ENCODE results near the gene ZNF557. TPM values are rescaled to one million over a fixed set of nuclear protein-coding genes. Genes with fewer than 3 reads are reported as not detected.

Gene ZNF557
- total RNA-seq, 1 experiment from 2014 or later = 7.8 TPM

DNA sequence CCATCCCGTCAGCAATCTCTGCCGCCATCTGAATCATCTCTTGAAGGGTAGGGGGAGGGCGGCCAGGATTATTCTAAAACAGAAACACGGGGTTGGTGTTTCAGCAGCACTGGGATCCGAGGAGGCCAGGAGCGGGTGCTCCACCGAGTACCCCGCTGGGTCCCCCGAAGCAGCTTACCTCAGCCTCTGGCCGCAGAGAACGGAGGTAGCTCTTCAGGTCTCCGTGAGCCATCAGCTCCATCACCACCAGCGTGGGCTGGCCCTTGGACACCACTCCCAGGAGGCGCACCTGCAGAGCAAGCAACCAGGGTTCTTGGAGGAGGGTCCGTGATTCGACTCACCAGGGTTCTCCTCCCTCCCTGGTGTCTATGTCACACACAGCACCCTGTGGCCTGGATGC is 53.2 kb downstream of the ZNF557 start (continued):
- TF ChIP-seq, protein P1, sequence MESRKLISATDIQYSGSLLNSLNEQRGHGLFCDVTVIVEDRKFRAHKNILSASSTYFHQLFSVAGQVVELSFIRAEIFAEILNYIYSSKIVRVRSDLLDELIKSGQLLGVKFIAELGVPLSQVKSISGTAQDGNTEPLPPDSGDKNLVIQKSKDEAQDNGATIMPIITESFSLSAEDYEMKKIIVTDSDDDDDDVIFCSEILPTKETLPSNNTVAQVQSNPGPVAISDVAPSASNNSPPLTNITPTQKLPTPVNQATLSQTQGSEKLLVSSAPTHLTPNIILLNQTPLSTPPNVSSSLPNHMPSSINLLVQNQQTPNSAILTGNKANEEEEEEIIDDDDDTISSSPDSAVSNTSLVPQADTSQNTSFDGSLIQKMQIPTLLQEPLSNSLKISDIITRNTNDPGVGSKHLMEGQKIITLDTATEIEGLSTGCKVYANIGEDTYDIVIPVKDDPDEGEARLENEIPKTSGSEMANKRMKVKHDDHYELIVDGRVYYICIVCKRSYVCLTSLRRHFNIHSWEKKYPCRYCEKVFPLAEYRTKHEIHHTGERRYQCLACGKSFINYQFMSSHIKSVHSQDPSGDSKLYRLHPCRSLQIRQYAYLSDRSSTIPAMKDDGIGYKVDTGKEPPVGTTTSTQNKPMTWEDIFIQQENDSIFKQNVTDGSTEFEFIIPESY (IDR thresholded peaks at IDR 0.05; ENCODE audit: extremely low read depth, insufficient replicate concordance, low read length) = no peak
- no peak for TF ChIP-seq ELF1 (IDR thresholded peaks at IDR 0.05; ENCODE audit: borderline replicate concordance, low read depth)
- no peak for TF ChIP-seq CEBPB (IDR thresholded peaks at IDR 0.05; ENCODE audit: low read depth)
- no peak for TF ChIP-seq CBX3 (IDR thresholded peaks at IDR 0.05; ENCODE audit: low read depth)
- no peak for TF ChIP-seq RAD21 (IDR thresholded peaks at IDR 0.05; ENCODE audit: low read depth)
- TF ChIP-seq SIN3A (IDR thresholded peaks at IDR 0.05; ENCODE audit: low read depth) = no peak

DNA sequence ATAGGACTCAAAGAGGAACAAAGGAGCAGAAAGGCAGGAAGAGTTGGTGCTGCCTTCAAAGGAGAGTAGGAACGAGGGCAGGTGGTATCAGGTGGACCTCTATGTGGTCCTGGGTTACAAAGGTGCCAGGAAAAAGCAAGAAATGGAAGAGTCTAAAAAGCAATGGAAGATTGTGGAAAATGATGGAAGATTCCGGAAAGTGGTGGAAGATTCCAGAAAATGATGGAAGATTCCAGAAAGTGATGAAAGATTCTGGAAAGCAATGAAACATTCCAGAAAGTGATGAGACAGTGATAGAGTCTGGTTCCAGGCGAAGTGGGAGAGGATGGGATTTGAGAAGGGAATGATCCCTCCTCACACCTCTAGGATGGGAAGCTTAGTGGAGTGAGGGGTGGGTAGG is 55.3 kb downstream of the ZNF557 start:
- Histone ChIP-seq H4K20me1 (ENCODE audit: insufficient read depth) (no peaks in the 10 kb centered on the region), H3K4me1 (ENCODE audit: control insufficient read depth in 1 of 2, insufficient read depth in 2 of 2, low read length in 2 of 2) (no peaks in the 10 kb centered on the region), H3K9me2 (ENCODE audit: insufficient read depth) (no peaks in the 10 kb centered on the region), H3K9ac (ENCODE audit: low read length) (no peak overlapping the region), H3K4me2 (ENCODE audit: low read length) (no peak overlapping the region), H3K36me3 (ENCODE audit: control insufficient read depth in 1 of 2, insufficient read depth in 2 of 2, low read length in 2 of 2) (0 out of 4 replicates have a peak, but pooled peaks cover 0 to 8% of the 10 kb centered on the region in 2 experiments), H3K27ac (ENCODE audit: low read depth, low read length) (no peak overlapping the region), H3K79me2 (ENCODE audit: insufficient read depth, low read length) (no peaks in the 10 kb centered on the region), H2AFZ (ENCODE audit: low read depth, low read length, poor library complexity, severe bottlenecking) (no peak overlapping the region), H3K9me3 (ENCODE audit: control insufficient read depth in 1 of 2, insufficient read depth in 1 of 2, low read depth in 1 of 2, low read length in 2 of 2) (no peaks in the 10 kb centered on the region), H3K27me3 (ENCODE audit: insufficient read depth, low read length) (no peaks in the 10 kb centered on the region), H3K4me3 (replicated peaks in 1 of 2; ENCODE audit: low read depth in 1 of 2, low read length in 2 of 2) (no peak overlapping the region)
- BruUV-seq (replicated peaks) = no TSS peak
- intact Hi-C loops (cut with micrococcal nuclease) = no loop called here
- no peak for TF ChIP-seq ZFX (IDR thresholded peaks at IDR 0.05)
- no peak for TF ChIP-seq POLR2AphosphoS5 (IDR thresholded peaks at IDR 0.05; ENCODE audit: low read depth, low read length)
- TF ChIP-seq, protein P2, sequence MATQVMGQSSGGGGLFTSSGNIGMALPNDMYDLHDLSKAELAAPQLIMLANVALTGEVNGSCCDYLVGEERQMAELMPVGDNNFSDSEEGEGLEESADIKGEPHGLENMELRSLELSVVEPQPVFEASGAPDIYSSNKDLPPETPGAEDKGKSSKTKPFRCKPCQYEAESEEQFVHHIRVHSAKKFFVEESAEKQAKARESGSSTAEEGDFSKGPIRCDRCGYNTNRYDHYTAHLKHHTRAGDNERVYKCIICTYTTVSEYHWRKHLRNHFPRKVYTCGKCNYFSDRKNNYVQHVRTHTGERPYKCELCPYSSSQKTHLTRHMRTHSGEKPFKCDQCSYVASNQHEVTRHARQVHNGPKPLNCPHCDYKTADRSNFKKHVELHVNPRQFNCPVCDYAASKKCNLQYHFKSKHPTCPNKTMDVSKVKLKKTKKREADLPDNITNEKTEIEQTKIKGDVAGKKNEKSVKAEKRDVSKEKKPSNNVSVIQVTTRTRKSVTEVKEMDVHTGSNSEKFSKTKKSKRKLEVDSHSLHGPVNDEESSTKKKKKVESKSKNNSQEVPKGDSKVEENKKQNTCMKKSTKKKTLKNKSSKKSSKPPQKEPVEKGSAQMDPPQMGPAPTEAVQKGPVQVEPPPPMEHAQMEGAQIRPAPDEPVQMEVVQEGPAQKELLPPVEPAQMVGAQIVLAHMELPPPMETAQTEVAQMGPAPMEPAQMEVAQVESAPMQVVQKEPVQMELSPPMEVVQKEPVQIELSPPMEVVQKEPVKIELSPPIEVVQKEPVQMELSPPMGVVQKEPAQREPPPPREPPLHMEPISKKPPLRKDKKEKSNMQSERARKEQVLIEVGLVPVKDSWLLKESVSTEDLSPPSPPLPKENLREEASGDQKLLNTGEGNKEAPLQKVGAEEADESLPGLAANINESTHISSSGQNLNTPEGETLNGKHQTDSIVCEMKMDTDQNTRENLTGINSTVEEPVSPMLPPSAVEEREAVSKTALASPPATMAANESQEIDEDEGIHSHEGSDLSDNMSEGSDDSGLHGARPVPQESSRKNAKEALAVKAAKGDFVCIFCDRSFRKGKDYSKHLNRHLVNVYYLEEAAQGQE (IDR thresholded peaks at IDR 0.05; ENCODE audit: low read depth) = no peak
- no peak for TF ChIP-seq SIN3A (IDR thresholded peaks at IDR 0.05; ENCODE audit: low read depth)
- no peak for TF ChIP-seq TCF7L2 (IDR thresholded peaks at IDR 0.05; ENCODE audit: borderline replicate concordance, extremely low read depth, insufficient read depth, insufficient read length)
- TF ChIP-seq, protein P3, sequence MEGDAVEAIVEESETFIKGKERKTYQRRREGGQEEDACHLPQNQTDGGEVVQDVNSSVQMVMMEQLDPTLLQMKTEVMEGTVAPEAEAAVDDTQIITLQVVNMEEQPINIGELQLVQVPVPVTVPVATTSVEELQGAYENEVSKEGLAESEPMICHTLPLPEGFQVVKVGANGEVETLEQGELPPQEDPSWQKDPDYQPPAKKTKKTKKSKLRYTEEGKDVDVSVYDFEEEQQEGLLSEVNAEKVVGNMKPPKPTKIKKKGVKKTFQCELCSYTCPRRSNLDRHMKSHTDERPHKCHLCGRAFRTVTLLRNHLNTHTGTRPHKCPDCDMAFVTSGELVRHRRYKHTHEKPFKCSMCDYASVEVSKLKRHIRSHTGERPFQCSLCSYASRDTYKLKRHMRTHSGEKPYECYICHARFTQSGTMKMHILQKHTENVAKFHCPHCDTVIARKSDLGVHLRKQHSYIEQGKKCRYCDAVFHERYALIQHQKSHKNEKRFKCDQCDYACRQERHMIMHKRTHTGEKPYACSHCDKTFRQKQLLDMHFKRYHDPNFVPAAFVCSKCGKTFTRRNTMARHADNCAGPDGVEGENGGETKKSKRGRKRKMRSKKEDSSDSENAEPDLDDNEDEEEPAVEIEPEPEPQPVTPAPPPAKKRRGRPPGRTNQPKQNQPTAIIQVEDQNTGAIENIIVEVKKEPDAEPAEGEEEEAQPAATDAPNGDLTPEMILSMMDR (IDR thresholded peaks at IDR 0.05 in 2 of 3, conservative IDR thresholded peaks at IDR 0.05 in 1 of 3; ENCODE audit: borderline replicate concordance in 1 of 3, insufficient read depth in 1 of 3, low read depth in 2 of 3, low read length in 2 of 3) = no peak
- TF ChIP-seq CBX3 (IDR thresholded peaks at IDR 0.05; ENCODE audit: low read depth) = no peak
- no peak for TF ChIP-seq EZH2 (IDR thresholded peaks at IDR 0.05)
- TF ChIP-seq JUND (IDR thresholded peaks at IDR 0.05) = no peak
- ChIA-PET POLR2A (no interaction called here), RAD21 (ENCODE audit: low non-redundant PET in 1 of 2, low total read pairs in 2 of 2, uncharacterized antibody in 2 of 2, unreplicated experiment in 2 of 2) (no interaction called here), CTCF (no interaction called here)
- ATAC-seq = no peak
- DNase-seq (ENCODE audit: low read depth, low spot score) = no peak
